GM13977 (cell line): ENCODE data around the gene CLEC2L.

ENCODE experiments used
- DNase-seq: peaks from one replicate; pipeline ENCODE4 v3.0.0; 2012; ENCODE audit warnings: low spot score
- in situ Hi-C: fragments of 300-500 bp; cut with MboI; formaldehyde crosslinking; loops from one replicate; pipeline ENCODE4 v1.12.0; 2022; ENCODE audit warnings: low sequenced_read_pairs, low pct_unique_long_range_greater_than_20kb, mixed read lengths, inconsistent platforms; ENCODE audit not compliant: unreplicated experiment
- TF ChIP-seq, protein P1 (sequence below): IDR thresholded peaks from 2 replicates; pipeline ENCODE4 v1.5.1; 2012; ENCODE audit warnings: mild to moderate bottlenecking, control low read depth; ENCODE audit not compliant: insufficient read depth; ENCODE audit errors: extremely low read depth, missing control alignments

CLEC2L gene

DNA sequence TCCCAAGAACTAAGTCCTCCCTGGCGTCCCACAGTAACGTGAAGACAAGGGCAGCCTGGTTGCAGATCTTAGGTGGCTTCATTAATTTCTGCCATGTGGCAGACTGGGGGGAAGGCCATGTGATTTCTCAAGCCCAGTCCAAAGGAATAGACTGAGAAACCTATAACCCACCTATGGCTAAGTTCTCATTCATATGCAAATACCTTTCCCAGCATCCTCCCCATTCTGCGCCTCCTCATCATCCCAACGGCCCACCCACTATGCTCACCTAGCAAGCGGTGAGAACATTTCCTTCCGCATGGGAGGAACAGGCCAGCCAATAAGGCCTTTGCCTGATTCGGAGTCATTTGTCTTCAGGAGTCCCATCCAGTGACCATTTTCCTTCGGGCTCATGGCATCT, 8.2 kb upstream of the CLEC2L start:
- TF ChIP-seq, protein P1, sequence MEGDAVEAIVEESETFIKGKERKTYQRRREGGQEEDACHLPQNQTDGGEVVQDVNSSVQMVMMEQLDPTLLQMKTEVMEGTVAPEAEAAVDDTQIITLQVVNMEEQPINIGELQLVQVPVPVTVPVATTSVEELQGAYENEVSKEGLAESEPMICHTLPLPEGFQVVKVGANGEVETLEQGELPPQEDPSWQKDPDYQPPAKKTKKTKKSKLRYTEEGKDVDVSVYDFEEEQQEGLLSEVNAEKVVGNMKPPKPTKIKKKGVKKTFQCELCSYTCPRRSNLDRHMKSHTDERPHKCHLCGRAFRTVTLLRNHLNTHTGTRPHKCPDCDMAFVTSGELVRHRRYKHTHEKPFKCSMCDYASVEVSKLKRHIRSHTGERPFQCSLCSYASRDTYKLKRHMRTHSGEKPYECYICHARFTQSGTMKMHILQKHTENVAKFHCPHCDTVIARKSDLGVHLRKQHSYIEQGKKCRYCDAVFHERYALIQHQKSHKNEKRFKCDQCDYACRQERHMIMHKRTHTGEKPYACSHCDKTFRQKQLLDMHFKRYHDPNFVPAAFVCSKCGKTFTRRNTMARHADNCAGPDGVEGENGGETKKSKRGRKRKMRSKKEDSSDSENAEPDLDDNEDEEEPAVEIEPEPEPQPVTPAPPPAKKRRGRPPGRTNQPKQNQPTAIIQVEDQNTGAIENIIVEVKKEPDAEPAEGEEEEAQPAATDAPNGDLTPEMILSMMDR, result no peak
- no peak for DNase-seq
- in situ Hi-C loops, result no loop called here

DNA sequence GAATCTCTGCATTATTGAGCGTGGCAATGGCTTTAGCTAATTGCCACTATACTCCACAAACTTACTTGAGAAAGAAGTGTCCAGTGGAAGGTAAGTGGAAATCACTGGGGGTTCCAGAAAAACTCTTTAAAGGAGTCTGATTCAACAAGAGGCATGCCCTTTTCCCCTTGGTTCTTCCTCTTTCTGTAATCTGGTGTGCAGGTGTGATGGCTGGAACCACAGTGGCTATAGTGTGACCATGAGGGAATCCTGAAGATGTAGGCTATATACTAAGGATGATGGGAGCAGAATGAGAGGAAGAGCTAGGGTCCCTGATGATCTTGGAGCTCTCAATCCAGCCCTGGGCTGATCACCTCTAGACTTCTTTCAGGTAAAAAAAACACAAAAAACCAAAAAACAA, 2.0 kb upstream of the CLEC2L start:
- no peak for DNase-seq
- in situ Hi-C loops, result no loop called here
- TF ChIP-seq, protein P1, result no peak

DNA sequence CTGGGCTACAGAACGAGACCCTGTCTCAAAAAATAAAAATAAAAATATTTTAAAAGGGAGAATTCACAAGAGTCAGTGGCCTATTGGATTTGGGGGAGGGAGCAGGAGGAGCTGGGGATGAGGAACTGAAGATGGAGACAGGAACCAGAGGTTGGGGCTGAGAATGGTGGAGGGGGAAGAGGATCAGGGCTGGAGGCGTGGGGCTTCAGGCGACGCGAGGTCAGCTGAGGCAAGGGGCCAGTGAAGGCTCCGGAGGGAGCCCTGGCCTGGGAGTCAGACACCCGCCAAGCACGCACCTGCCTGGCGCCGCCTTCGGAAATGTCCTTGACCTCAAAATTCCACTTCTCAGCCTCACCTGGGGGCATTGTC, 671 bp upstream of the CLEC2L start:
- TF ChIP-seq, protein P1, result no peak
- in situ Hi-C loops, result no loop called here
- no peak for DNase-seq

DNA sequence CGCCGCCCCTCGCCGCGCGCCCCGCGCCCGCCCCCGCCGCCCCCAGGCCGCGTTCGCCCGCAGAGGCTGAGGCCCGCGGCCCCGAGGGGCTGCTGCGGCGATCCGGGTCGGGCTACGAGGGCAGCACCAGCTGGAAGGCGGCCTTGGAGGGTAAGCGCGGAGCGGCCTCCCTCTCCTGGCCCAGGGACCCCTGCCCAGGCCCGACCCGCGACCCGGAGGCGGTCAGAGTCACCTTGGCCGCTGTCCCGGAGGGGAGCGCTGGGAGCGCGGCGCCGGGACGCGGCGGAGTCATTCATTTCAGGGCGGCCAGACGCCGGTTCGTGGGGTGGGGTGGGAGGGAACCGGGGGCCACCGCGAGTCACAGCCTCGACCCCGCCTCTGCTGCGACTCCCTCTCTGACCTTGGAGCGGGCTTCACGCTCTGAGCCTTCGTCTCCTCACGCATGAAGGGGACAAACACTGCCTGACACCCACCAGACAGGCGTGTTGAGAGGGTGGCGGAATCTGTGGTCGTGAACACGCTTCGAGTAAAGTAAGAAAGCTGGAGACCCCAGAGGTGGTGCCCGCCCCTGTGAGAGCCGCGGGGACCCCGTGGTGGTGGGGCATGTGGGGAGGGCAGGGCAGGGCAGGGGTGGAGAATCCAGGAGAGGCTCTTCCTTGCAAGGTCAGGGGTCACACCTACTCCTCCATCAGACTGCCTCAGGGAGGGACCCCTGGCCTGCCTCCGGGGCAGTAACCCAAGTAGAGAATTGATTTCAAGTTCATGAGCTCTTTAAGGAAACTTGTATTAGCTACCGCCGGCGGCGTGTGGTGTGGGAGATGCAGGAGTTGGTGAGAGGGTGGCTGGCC, 707 bp downstream of the CLEC2L start:
- in situ Hi-C loops, result no loop called here
- DNase-seq, result no peak
- TF ChIP-seq, protein P1, result no peak

DNA sequence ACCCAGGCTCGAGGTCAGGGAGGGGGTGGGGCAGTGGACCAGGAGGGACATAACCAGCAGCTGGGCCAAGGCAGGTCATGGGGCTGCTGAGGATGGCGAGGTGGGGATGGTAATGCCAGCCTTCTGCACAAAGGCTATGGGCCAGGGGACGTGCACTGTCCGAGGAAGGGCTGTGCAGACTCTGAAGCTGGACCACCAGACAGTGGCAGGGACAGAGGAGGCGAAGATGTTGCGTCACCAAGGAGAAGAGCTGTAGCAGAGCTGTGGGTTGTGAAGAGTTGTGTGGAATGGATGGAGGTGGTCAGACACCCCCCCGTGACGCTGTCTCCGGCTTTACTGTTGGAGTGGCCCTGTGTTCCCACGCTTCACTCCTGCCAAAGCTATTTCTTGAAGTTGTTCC, 1.8 kb downstream of the CLEC2L start:
- in situ Hi-C loops, result no loop called here
- TF ChIP-seq, protein P1, result no peak
- DNase-seq, result no peak

DNA sequence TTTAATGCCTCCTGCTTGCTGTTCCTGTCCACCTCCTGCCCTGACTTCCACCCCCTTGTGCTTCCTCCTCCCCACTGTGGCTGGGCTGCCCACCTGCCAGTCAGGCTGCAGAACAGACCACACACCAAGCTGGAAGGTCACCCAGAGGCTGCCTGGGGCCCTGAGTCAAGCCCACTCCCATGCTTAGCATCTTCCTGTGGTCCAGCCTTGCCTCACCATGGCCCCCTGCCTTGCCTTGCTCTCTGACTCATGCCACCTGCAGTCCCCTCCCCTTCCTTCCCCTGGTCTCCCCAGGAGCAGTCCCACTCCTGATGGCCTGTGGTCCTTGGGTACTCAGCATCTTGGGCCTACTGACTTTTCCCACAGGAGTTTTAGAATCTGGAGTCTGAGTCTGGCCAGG, 2.3 kb downstream of the CLEC2L start:
- no peak for DNase-seq
- TF ChIP-seq, protein P1, result no peak
- in situ Hi-C loops, result no loop called here
